ENCODE data around the gene HIVEP3. TPM values are rescaled to one million over a fixed set of nuclear protein-coding genes. Genes with fewer than 3 reads are reported as not detected.

Gene HIVEP3
- total and polyA plus RNA-seq, 4 donors: 7.0 to 14.7 (median 8.8) TPM

DNA sequence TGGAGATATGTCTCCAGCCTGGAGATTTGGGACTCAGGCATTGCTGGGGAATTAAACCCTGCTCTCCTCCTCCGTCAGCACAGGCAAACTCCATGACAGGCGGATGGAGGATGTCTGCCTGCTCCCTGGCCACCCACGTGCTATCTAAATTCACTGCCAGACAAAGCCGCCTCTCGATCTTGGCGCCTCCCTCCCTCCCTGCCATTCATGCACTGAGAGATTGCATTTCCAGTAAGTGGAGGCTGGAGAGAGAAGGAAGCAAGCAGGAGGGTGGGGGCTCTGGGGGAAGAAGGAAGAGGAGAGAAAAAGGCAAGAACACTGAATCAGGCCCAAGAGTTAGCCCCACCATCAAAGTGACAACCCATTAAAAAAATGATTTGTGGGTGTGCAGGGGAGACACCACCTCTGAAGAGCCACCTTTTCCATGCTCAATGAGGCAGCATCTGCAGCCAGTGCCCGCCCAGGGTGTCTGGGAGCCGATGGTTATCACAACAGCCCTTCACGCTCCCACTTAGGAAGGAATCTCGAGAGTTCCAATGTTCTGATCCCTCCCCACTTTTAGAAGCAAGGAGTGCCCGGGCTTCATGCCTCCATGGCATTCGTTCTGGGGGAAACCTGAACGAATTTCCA is 183.0 kb downstream of the HIVEP3 start:
- Histone ChIP-seq H3K27me3 (ENCODE audit: control insufficient read depth in 3 of 3, insufficient read depth in 3 of 3, low read length in 2 of 3) (no peaks in the 10 kb centered on the region), H3K9ac (ENCODE audit: insufficient read depth in 1 of 2, low read length in 2 of 2) (no peak overlapping the region), H3K4me3 (no peak overlapping the region), H3K27ac (ENCODE audit: low read depth in 1 of 2, low read length in 1 of 2) (peak overlapping the region in 1 of 2 donors; percentile 5), H3K4me1 (ENCODE audit: control insufficient read depth in 5 of 5, insufficient read depth in 5 of 5, low read length in 5 of 5) (peaks cover 0 to 30% (median 15%) of the 10 kb centered on the region in 5 donors), H3K36me3 (ENCODE audit: control insufficient read depth in 4 of 4, insufficient read depth in 4 of 4, low read length in 4 of 4) (no peaks in the 10 kb centered on the region), H3K9me3 (ENCODE audit: control insufficient read depth in 4 of 4, insufficient read depth in 3 of 4, low read length in 3 of 4) (no peaks in the 10 kb centered on the region)
- ATAC-seq (ENCODE audit: insufficient read depth, low FRiP score) (peak; percentile 36), DNase-seq (peak; percentile 78 to 88 (median 80))
- TF ChIP-seq, protein P1, sequence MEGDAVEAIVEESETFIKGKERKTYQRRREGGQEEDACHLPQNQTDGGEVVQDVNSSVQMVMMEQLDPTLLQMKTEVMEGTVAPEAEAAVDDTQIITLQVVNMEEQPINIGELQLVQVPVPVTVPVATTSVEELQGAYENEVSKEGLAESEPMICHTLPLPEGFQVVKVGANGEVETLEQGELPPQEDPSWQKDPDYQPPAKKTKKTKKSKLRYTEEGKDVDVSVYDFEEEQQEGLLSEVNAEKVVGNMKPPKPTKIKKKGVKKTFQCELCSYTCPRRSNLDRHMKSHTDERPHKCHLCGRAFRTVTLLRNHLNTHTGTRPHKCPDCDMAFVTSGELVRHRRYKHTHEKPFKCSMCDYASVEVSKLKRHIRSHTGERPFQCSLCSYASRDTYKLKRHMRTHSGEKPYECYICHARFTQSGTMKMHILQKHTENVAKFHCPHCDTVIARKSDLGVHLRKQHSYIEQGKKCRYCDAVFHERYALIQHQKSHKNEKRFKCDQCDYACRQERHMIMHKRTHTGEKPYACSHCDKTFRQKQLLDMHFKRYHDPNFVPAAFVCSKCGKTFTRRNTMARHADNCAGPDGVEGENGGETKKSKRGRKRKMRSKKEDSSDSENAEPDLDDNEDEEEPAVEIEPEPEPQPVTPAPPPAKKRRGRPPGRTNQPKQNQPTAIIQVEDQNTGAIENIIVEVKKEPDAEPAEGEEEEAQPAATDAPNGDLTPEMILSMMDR (IDR thresholded peaks at IDR 0.05; ENCODE audit: control extremely low read depth, extremely low read depth): no peak
- WGBS, 2 donors: 52 to 56% methylated on average over 13 of the region's 13 CpGs

DNA sequence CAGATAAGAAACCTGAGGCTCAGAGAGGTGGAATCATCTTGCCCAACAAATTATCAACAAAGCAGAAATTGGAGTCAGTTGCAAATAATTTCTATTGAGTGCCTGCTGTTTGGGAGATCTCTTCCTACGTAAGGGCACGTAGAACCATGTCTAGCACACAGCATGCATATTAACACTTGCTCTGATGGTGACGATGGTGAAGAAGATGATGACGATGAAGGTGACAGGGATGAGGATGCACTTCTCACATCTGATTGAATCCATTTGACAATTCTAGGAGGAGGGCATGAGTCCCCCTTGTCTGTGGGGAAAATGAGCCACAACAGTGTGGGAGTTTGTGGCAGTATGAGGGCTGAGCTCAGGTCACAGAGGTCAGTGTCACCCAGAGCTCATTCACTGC is 183.6 kb downstream of the HIVEP3 start:
- Histone ChIP-seq H3K4me3 (no peak overlapping the region), H3K9ac (ENCODE audit: insufficient read depth in 1 of 2, low read length in 2 of 2) (no peak overlapping the region), H3K27ac (ENCODE audit: low read depth in 1 of 2, low read length in 1 of 2) (no peak overlapping the region), H3K27me3 (ENCODE audit: control insufficient read depth in 3 of 3, insufficient read depth in 3 of 3, low read length in 2 of 3) (no peaks in the 10 kb centered on the region), H3K9me3 (ENCODE audit: control insufficient read depth in 4 of 4, insufficient read depth in 3 of 4, low read length in 3 of 4) (no peaks in the 10 kb centered on the region), H3K4me1 (ENCODE audit: control insufficient read depth in 5 of 5, insufficient read depth in 5 of 5, low read length in 5 of 5) (peaks cover 0 to 28% (median 15%) of the 10 kb centered on the region in 5 donors), H3K36me3 (ENCODE audit: control insufficient read depth in 4 of 4, insufficient read depth in 4 of 4, low read length in 4 of 4) (no peaks in the 10 kb centered on the region)
- TF ChIP-seq, protein P1 (IDR thresholded peaks at IDR 0.05; ENCODE audit: control extremely low read depth, extremely low read depth): no peak
- DNase-seq (no peak), ATAC-seq (ENCODE audit: insufficient read depth, low FRiP score) (no peak)
- WGBS, 2 donors: 88 to 95% methylated on average over 4 of the region's 4 CpGs

DNA sequence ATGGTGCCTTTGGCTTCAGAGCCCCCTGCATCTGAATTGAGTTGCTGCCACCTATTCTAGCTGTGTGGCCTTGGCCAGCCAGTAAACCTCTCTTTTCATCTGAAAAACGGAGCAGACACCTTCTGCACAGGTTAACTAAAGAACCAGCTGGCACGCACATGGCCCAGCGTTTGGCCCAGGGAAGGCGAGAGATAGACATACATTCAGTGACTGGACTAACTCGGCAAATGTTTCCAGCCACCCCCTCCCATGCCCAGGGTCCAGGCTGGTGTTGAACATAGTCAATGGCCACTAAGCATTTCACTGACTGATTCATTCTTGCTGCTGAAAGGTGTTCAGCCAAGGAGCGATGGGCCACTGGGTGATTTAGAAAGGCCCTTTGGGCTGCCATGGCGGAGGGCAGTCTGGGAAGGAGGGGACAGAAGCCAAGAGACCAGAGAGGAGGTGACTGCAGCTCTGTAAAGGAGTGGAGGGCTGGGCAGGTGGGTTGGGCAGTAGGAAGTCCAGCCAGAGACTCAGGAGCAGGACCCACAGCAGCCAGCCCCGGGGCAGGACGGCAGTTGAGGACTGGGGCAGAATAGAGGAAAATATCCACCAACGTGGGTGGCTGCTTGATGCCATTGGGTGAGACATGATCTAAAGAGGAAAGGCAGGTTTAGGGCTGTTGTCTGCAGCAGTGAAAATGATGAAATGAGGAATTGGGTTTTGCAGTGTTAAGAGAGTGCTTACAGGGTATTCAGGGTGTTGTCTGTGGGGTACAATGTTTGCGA is 184.3 kb downstream of the HIVEP3 start:
- no peak overlapping the region for H3K9ac ChIP-seq (ENCODE audit: insufficient read depth in 1 of 2, low read length in 2 of 2)
- WGBS, 2 donors: 71 to 87% methylated on average over 11 of the region's 11 CpGs
- H3K4me1 ChIP-seq (ENCODE audit: control insufficient read depth in 5 of 5, insufficient read depth in 5 of 5, low read length in 5 of 5): peaks cover 0 to 30% (median 15%) of the 10 kb centered on the region in 5 donors
- DNase-seq (no peak), ATAC-seq (ENCODE audit: insufficient read depth, low FRiP score) (no peak)
- no peak overlapping the region for H3K4me3 ChIP-seq
- no peaks in the 10 kb centered on the region for H3K27me3 ChIP-seq (ENCODE audit: control insufficient read depth in 3 of 3, insufficient read depth in 3 of 3, low read length in 2 of 3)
- TF ChIP-seq, protein P1 (IDR thresholded peaks at IDR 0.05; ENCODE audit: control extremely low read depth, extremely low read depth): no peak
- no peaks in the 10 kb centered on the region for H3K9me3 ChIP-seq (ENCODE audit: control insufficient read depth in 4 of 4, insufficient read depth in 3 of 4, low read length in 3 of 4)
- H3K27ac ChIP-seq (ENCODE audit: low read depth in 1 of 2, low read length in 1 of 2): no peak overlapping the region
- H3K36me3 ChIP-seq (ENCODE audit: control insufficient read depth in 4 of 4, insufficient read depth in 4 of 4, low read length in 4 of 4): no peaks in the 10 kb centered on the region
